Vagina (tissue), 2 donors: ENCODE results near the gene SMYD5. TPM values are rescaled to one million over a fixed set of nuclear protein-coding genes. Genes with fewer than 3 reads are reported as not detected.

Experiments
- DNase-seq, 2 donors: peaks; one replicate each; pipeline ENCODE4 v3.0.0-alpha.2; 2017; ENCODE audit errors: extremely low spot score in 2 of 2
- H3K27ac ChIP-seq: fragments of 200-600 bp; sonication (generic); one replicate; pipeline ENCODE4 v1.5.1; 2019
- H3K27me3 ChIP-seq: fragments of 200-600 bp; sonication (generic); one replicate; pipeline ENCODE4 v1.5.1; 2019
- H3K36me3 ChIP-seq, 2 donors: fragments of 200-600 bp; sonication (generic); one replicate each; pipeline ENCODE4 v1.5.1; 2017 to 2019
- H3K4me1 ChIP-seq: fragments of 200-600 bp; sonication (generic); one replicate; pipeline ENCODE4 v1.5.1; 2019
- H3K4me3 ChIP-seq, 2 donors: fragments of 200-600 bp; sonication (generic); 1 replicate in 1 of 2; 2 replicates in 1 of 2; pipeline ENCODE4 v1.5.1; 2016 to 2019
- H3K9me3 ChIP-seq: fragments of 200-600 bp; sonication (generic); one replicate; pipeline ENCODE4 v1.5.1; 2019
- CTCF ChIP-seq, 3 experiments: fragments of 450-650 bp in 2 of 3; fragments of 200-600 bp in 1 of 3; sonication (generic) in 1 of 3; IDR thresholded peaks; one replicate each; pipeline ENCODE4 v1.5.1; 2017 to 2019; ENCODE audit warnings: antibody characterized with exemption in 3 of 3, mild to moderate bottlenecking in 2 of 3, moderate library complexity in 2 of 3
- POLR2A ChIP-seq, 2 donors: fragments of 450-650 bp; IDR thresholded peaks; one replicate each; pipeline ENCODE4 v1.6.1; 2017; ENCODE audit warnings: antibody characterized with exemption in 2 of 2, mild to moderate bottlenecking in 2 of 2, moderate library complexity in 2 of 2
- POLR2AphosphoS5 ChIP-seq, 2 donors: sonication (generic); formaldehyde crosslinking; IDR thresholded peaks; one replicate each; pipeline ENCODE4 v1.9.0; 2017; ENCODE audit warnings: antibody characterized with exemption in 2 of 2, mild to moderate bottlenecking in 2 of 2, low read depth in 1 of 2; ENCODE audit not compliant: insufficient read depth in 1 of 2
- intact Hi-C: fragments of 100-400 bp; cut with DNase I; formaldehyde crosslinking; loops from one replicate; pipeline ENCODE4 v1.15.1; 2023
- total RNA-seq: library from RNA; depleted of rRNA; stranded (reverse); fragments of >200 nt; gene quantifications from one replicate; pipeline ENCODE4 v1.2.3, GENCODE V29; 2016

The SMYD5 gene
- total RNA-seq, 1 donor from 2014 or later, result 16.0 TPM

- Histone ChIP-seq H3K9me3 (no peaks in the 10 kb centered on the region), H3K4me3 (no peak overlapping the region), H3K27me3 (no peaks in the 10 kb centered on the region), H3K4me1 (no peaks in the 10 kb centered on the region), H3K36me3 (peaks cover 0 to 28% of the 10 kb centered on the region in 2 donors), H3K27ac (no peak overlapping the region)
- TF ChIP-seq CTCF (IDR thresholded peaks at IDR 0.05), result no peak
- TF ChIP-seq POLR2A (IDR thresholded peaks at IDR 0.05), result no peak
- TF ChIP-seq POLR2AphosphoS5 (IDR thresholded peaks at IDR 0.05; ENCODE audit: insufficient read depth in 1 of 2, low read depth in 1 of 2), result no peak
- intact Hi-C loops, result no loop called here
- no peak for DNase-seq
Observed at GRCh38 chr2:73255907-73256617, 42.0 kb downstream of the SMYD5 start.

GRCh38 chr2:73256618-73256922 is 42.5 kb downstream of the SMYD5 start:
- Histone ChIP-seq H3K27me3 (no peaks in the 10 kb centered on the region), H3K9me3 (no peaks in the 10 kb centered on the region), H3K4me3 (no peak overlapping the region), H3K27ac (no peak overlapping the region), H3K4me1 (no peaks in the 10 kb centered on the region), H3K36me3 (peaks cover 0 to 23% of the 10 kb centered on the region in 2 donors)
- DNase-seq, result no peak
- intact Hi-C loops, result no loop called here
- TF ChIP-seq CTCF (IDR thresholded peaks at IDR 0.05), result no peak
- TF ChIP-seq POLR2A (IDR thresholded peaks at IDR 0.05), result no peak
- no peak for TF ChIP-seq POLR2AphosphoS5 (IDR thresholded peaks at IDR 0.05; ENCODE audit: insufficient read depth in 1 of 2, low read depth in 1 of 2)

- H3K9me3 ChIP-seq, result no peaks in the 10 kb centered on the region
- no peaks in the 10 kb centered on the region for H3K4me1 ChIP-seq
- H3K27me3 ChIP-seq, result no peaks in the 10 kb centered on the region
- peaks cover 0 to 19% of the 10 kb centered on the region in 2 donors for H3K36me3 ChIP-seq
- intact Hi-C loops, result no loop called here
- H3K27ac ChIP-seq, result no peak overlapping the region
- DNase-seq, result no peak
- no peak for TF ChIP-seq CTCF (IDR thresholded peaks at IDR 0.05)
- TF ChIP-seq POLR2A (IDR thresholded peaks at IDR 0.05), result no peak
- TF ChIP-seq POLR2AphosphoS5 (IDR thresholded peaks at IDR 0.05; ENCODE audit: insufficient read depth in 1 of 2, low read depth in 1 of 2), result no peak
- H3K4me3 ChIP-seq, result no peak overlapping the region
Observed at GRCh38 chr2:73257021-73257420, 43.0 kb downstream of the SMYD5 start.

- TF ChIP-seq POLR2AphosphoS5 (IDR thresholded peaks at IDR 0.05; ENCODE audit: insufficient read depth in 1 of 2, low read depth in 1 of 2), result no peak
- no peak for TF ChIP-seq CTCF (IDR thresholded peaks at IDR 0.05)
- TF ChIP-seq POLR2A (IDR thresholded peaks at IDR 0.05), result no peak
- Histone ChIP-seq H3K4me3 (no peak overlapping the region), H3K36me3 (peaks cover 0 to 13% of the 10 kb centered on the region in 2 donors), H3K27me3 (no peaks in the 10 kb centered on the region), H3K4me1 (no peaks in the 10 kb centered on the region), H3K9me3 (no peaks in the 10 kb centered on the region), H3K27ac (no peak overlapping the region)
- no peak for DNase-seq
- intact Hi-C loops, result no loop called here
Observed at GRCh38 chr2:73257425-73258125, 43.5 kb downstream of the SMYD5 start.
